ENCODE data around the gene PNPLA5. TPM values are rescaled to one million over a fixed set of nuclear protein-coding genes. Genes with fewer than 3 reads are reported as not detected.

The PNPLA5 gene
- total and polyA plus RNA-seq, 2 of the 8 experiments (the other 6 are each of a cell fraction or from before 2014, with no cell fraction given): 3.9 to 6.8 TPM

- Histone ChIP-seq H3K56ac (replicated peaks; ENCODE audit: insufficient read length, low read depth, low read length) (no peak overlapping the region), H4K5ac (ENCODE audit: insufficient read length, low read depth, low read length) (no peak overlapping the region), H3K9ac (replicated peaks in 1 of 4; ENCODE audit: extremely low read depth in 1 of 4, low read depth in 3 of 4, low read length in 3 of 4) (no peak overlapping the region), H2BK5ac (ENCODE audit: low read depth, low read length) (no peak overlapping the region), H3K79me1 (ENCODE audit: low read depth, low read length) (peaks cover 8% of the 10 kb centered on the region; the same call in 1 of the 2 replicates), H2BK15ac (ENCODE audit: low read length) (no peak overlapping the region), H3K79me2 (ENCODE audit: control insufficient read depth in 1 of 2, insufficient read depth in 2 of 2, low read length in 2 of 2) (no peaks in the 10 kb centered on the region), H3K4me2 (ENCODE audit: insufficient read depth in 1 of 2, low read depth in 2 of 2, low read length in 2 of 2) (no peak overlapping the region), H3K23ac (ENCODE audit: insufficient read length) (no peak overlapping the region), H3K4ac (replicated peaks; ENCODE audit: insufficient read length, low read depth, low read length) (no peak overlapping the region), H3K27ac (ENCODE audit: low read depth, low read length) (no peak overlapping the region), H3K4me3 (ENCODE audit: extremely low read depth in 1 of 4, insufficient read depth in 2 of 4, low read depth in 3 of 4, low read length in 4 of 4) (no peak overlapping the region), H4K8ac (ENCODE audit: extremely low read depth, insufficient read depth, low read length) (no peak overlapping the region), H3K23me2 (ENCODE audit: low read depth, low read length) (no peaks in the 10 kb centered on the region), H2BK20ac (ENCODE audit: low read length) (no peak overlapping the region), H2AFZ (ENCODE audit: low read length) (no peak overlapping the region), H3K4me1 (replicated peaks in 1 of 4; ENCODE audit: control insufficient read depth in 3 of 4, insufficient read depth in 4 of 4, low read length in 3 of 4) (peaks cover 0 to 3% (median 0%) of the 10 kb centered on the region in 4 experiments; a peak in 4 of 7 replicates), H2BK120ac (replicated peaks; ENCODE audit: low read depth, low read length) (no peak overlapping the region), H4K20me1 (replicated peaks in 1 of 2; ENCODE audit: control insufficient read depth in 1 of 2, insufficient read depth in 2 of 2, low read length in 2 of 2) (peaks cover 4 to 10% of the 10 kb centered on the region in 2 experiments), H3K36me3 (ENCODE audit: control insufficient read depth in 2 of 4, insufficient read depth in 4 of 4, low read length in 3 of 4) (no peaks in the 10 kb centered on the region; a peak in 3 of 8 replicates), H4K91ac (replicated peaks; ENCODE audit: insufficient read length, low read length) (no peak overlapping the region), H3K9me3 (ENCODE audit: insufficient read depth in 2 of 2, low read depth in 1 of 2, low read length in 1 of 2) (no peaks in the 10 kb centered on the region), H2BK12ac (ENCODE audit: low read depth, low read length) (no peak overlapping the region), H3K14ac (ENCODE audit: insufficient read length) (no peak overlapping the region), H3K27me3 (replicated peaks in 1 of 4; ENCODE audit: control insufficient read depth in 3 of 4, extremely low read depth in 1 of 4, insufficient read depth in 3 of 4, low read length in 3 of 4) (no peaks in the 10 kb centered on the region), H2AK5ac (ENCODE audit: low read depth, low read length) (no peak overlapping the region), H3K18ac (ENCODE audit: extremely low read depth, low read length) (no peak overlapping the region)
- no peak for DNase-seq (ENCODE audit: low read depth in 1 of 2, low spot score in 2 of 2)
- POLR2A ChIA-PET (ENCODE audit: partially characterized antibody): interaction anchor here (1.2 to 1.3 kb wide), 3 partner anchors 13 to 20 kb away, joined by 3 read pairs; no protein-coding TSS in a partner anchor
- 92% methylated on average over 30 of the region's 33 CpGs; no CpG with 5 or more reads in 1 of the 2 experiments for WGBS, 2 experiments (ENCODE audit: extremely low coverage in 1 of 2, insufficient coverage in 1 of 2, insufficient read length in 1 of 2, insufficient replicate concordance in 2 of 2, low coverage in 1 of 2, low lambda C conversion rate in 2 of 2, missing lambda C conversion rate in 1 of 2)
- CTCF ChIA-PET (ENCODE audit: partially characterized antibody): interaction anchor here (1.3 kb wide), 1 partner anchor 53 kb away, joined by 3 read pairs; no protein-coding TSS in a partner anchor
- no peak for FAIRE-seq
- TF ChIP-seq RFX5 (IDR thresholded peaks at IDR 0.05; ENCODE audit: borderline replicate concordance, low read depth, low read length): no peak
- TF ChIP-seq POU5F1 (IDR thresholded peaks at IDR 0.05; ENCODE audit: low read depth, low read length): no peak
- TF ChIP-seq, protein P1, sequence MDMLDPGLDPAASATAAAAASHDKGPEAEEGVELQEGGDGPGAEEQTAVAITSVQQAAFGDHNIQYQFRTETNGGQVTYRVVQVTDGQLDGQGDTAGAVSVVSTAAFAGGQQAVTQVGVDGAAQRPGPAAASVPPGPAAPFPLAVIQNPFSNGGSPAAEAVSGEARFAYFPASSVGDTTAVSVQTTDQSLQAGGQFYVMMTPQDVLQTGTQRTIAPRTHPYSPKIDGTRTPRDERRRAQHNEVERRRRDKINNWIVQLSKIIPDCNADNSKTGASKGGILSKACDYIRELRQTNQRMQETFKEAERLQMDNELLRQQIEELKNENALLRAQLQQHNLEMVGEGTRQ (IDR thresholded peaks at IDR 0.05; ENCODE audit: low read length): no peak
- no peak for TF ChIP-seq POLR2AphosphoS5 (IDR thresholded peaks at IDR 0.05; ENCODE audit: low read depth, low read length)
- TF ChIP-seq SP2 (IDR thresholded peaks at IDR 0.05; ENCODE audit: low read length): no peak
- TF ChIP-seq RAD21 (IDR thresholded peaks at IDR 0.05 in 1 of 2, conservative IDR thresholded peaks at IDR 0.05 in 1 of 2; ENCODE audit: low read depth in 2 of 2, low read length in 2 of 2): no peak
- no peak for TF ChIP-seq CBX8 (IDR thresholded peaks at IDR 0.05; ENCODE audit: borderline replicate concordance, low read depth, low read length)
- no peak for TF ChIP-seq JUND (IDR thresholded peaks at IDR 0.05; ENCODE audit: low read length)
- TF ChIP-seq CBX5 (IDR thresholded peaks at IDR 0.05; ENCODE audit: low read depth, low read length): no peak
- no peak for TF ChIP-seq MAX (IDR thresholded peaks at IDR 0.05)
- TF ChIP-seq JUN (IDR thresholded peaks at IDR 0.05; ENCODE audit: low read depth, low read length): no peak
Observed at GRCh38 chr22:43831561-43832392, 60.0 kb downstream of the PNPLA5 start.
